Hepatocyte (in vitro differentiated cells): ENCODE data around the gene SCTR. TPM values are rescaled to one million over a fixed set of nuclear protein-coding genes. Genes with fewer than 3 reads are reported as not detected.

Source experiments
- DNase-seq: peaks from one replicate; pipeline ENCODE4 v3.0.0-alpha.2; 2016; ENCODE audit warnings: low spot score
- H2AFZ ChIP-seq: fragments of 200-600 bp; sonication (generic); 2 replicates; pipeline ENCODE4 v1.6.0; 2016; ENCODE audit warnings: antibody characterized with exemption, mild to moderate bottlenecking
- H3K27ac ChIP-seq: fragments of 200-600 bp; sonication (generic); 2 replicates; pipeline ENCODE4 v1.5.1; 2016; ENCODE audit warnings: mild to moderate bottlenecking
- H3K27me3 ChIP-seq: fragments of 200-600 bp; sonication (generic); 2 replicates; pipeline ENCODE4 v1.6.1; 2016
- H3K36me3 ChIP-seq: fragments of 200-600 bp; sonication (generic); replicated peaks from 2 replicates; pipeline ENCODE4 v1.5.1; 2016; ENCODE audit warnings: low read depth; ENCODE audit not compliant: insufficient read depth
- H3K4me1 ChIP-seq: fragments of 200-600 bp; sonication (generic); 2 replicates; pipeline ENCODE4 v1.5.1; 2016; ENCODE audit warnings: mild to moderate bottlenecking, moderate library complexity; ENCODE audit not compliant: insufficient read depth
- H3K4me2 ChIP-seq: fragments of 200-600 bp; sonication (generic); 2 replicates; pipeline ENCODE4 v1.6.0; 2016
- H3K4me3 ChIP-seq: fragments of 200-600 bp; sonication (generic); 2 replicates; pipeline ENCODE4 v1.5.1; 2016; ENCODE audit warnings: mild to moderate bottlenecking
- H3K79me2 ChIP-seq: fragments of 200-600 bp; sonication (generic); 2 replicates; pipeline ENCODE4 v1.6.0; 2017; ENCODE audit warnings: mild to moderate bottlenecking
- H3K9me2 ChIP-seq: fragments of 200-600 bp; sonication (generic); replicated peaks from 2 replicates; pipeline ENCODE4 v1.6.0; 2017; ENCODE audit warnings: mild to moderate bottlenecking; ENCODE audit not compliant: insufficient read depth
- H3K9me3 ChIP-seq: fragments of 200-600 bp; sonication (generic); 2 replicates; pipeline ENCODE4 v1.5.1; 2016; ENCODE audit warnings: low read depth, mild to moderate bottlenecking
- H4K20me1 ChIP-seq: fragments of 200-600 bp; sonication (generic); 2 replicates; pipeline ENCODE4 v1.6.0; 2016; ENCODE audit warnings: mild to moderate bottlenecking; ENCODE audit not compliant: insufficient read depth, poor library complexity, severe bottlenecking
- EZH2 ChIP-seq: fragments of 200-600 bp; sonication (generic); IDR thresholded peaks from 2 replicates; pipeline ENCODE4 v1.6.1; 2016; ENCODE audit warnings: antibody characterized with exemption, mild to moderate bottlenecking, borderline replicate concordance
- EZH2phosphoT487 ChIP-seq: fragments of 200-600 bp; sonication (generic); IDR thresholded peaks from one replicate; pipeline ENCODE4 v1.6.1; 2018; ENCODE audit warnings: antibody characterized with exemption, mild to moderate bottlenecking, low read depth, moderate library complexity; ENCODE audit not compliant: unreplicated experiment, severe bottlenecking
- WGBS: methylation state at CpG from one replicate; pipeline ENCODE4 v1.1.6; 2016; ENCODE audit warnings: low lambda C conversion rate; ENCODE audit errors: missing lambda C conversion rate; 5-methylcytosine and 5-hydroxymethylcytosine counted together
- polyA plus RNA-seq: library from polyadenylated mRNA; unstranded; fragments of >200 nt; fragmentation: Nextera tagmentation; extraction: Ambion mirVana; gene quantifications from 2 replicates; pipeline ENCODE4 v1.2.1, GENCODE V29; 2016
- total RNA-seq: library from RNA; depleted of rRNA; stranded (reverse); fragments of >200 nt; gene quantifications from 2 replicates; pipeline ENCODE4 v1.2.3, GENCODE V29; 2014
- TF ChIP-seq, protein P1 (sequence below): fragments of 200-600 bp; sonication (generic); IDR thresholded peaks from 2 replicates; pipeline ENCODE4 v1.5.1; 2016; ENCODE audit warnings: antibody characterized with exemption, mild to moderate bottlenecking; ENCODE audit not compliant: poor library complexity

Gene SCTR
- total and polyA plus RNA-seq, 2 experiments from 2014 or later: 1.7 to 4.3 TPM

GRCh38 chr2:119430023-119430498 is 94.2 kb downstream of the SCTR start:
- Histone ChIP-seq H3K9me3 (no peaks in the 10 kb centered on the region), H3K9me2 (no peaks in the 10 kb centered on the region), H3K36me3 (no peaks in the 10 kb centered on the region), H3K27ac (peak overlapping the region; percentile 99), H2AFZ (no peak overlapping the region), H3K27me3 (no peaks in the 10 kb centered on the region), H3K4me3 (no peak overlapping the region), H3K4me2 (peak overlapping the region; percentile 89), H3K79me2 (peaks cover 30% of the 10 kb centered on the region), H4K20me1 (no peaks in the 10 kb centered on the region), H3K4me1 (peaks cover 73% of the 10 kb centered on the region)
- DNase-seq: no peak
- 81% methylated on average over 5 of the region's 5 CpGs for WGBS
- TF ChIP-seq, protein P1, sequence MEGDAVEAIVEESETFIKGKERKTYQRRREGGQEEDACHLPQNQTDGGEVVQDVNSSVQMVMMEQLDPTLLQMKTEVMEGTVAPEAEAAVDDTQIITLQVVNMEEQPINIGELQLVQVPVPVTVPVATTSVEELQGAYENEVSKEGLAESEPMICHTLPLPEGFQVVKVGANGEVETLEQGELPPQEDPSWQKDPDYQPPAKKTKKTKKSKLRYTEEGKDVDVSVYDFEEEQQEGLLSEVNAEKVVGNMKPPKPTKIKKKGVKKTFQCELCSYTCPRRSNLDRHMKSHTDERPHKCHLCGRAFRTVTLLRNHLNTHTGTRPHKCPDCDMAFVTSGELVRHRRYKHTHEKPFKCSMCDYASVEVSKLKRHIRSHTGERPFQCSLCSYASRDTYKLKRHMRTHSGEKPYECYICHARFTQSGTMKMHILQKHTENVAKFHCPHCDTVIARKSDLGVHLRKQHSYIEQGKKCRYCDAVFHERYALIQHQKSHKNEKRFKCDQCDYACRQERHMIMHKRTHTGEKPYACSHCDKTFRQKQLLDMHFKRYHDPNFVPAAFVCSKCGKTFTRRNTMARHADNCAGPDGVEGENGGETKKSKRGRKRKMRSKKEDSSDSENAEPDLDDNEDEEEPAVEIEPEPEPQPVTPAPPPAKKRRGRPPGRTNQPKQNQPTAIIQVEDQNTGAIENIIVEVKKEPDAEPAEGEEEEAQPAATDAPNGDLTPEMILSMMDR: no peak
- no peak for TF ChIP-seq EZH2
- TF ChIP-seq EZH2phosphoT487: no peak

GRCh38 chr2:119429225-119429981 is 94.9 kb downstream of the SCTR start:
- Histone ChIP-seq H3K4me1 (peaks cover 73% of the 10 kb centered on the region), H2AFZ (no peak overlapping the region), H3K27me3 (no peaks in the 10 kb centered on the region), H3K79me2 (peaks cover 24% of the 10 kb centered on the region), H3K4me3 (no peak overlapping the region), H4K20me1 (no peaks in the 10 kb centered on the region), H3K4me2 (no peak overlapping the region), H3K36me3 (no peaks in the 10 kb centered on the region), H3K27ac (peak overlapping the region; percentile 99), H3K9me3 (no peaks in the 10 kb centered on the region), H3K9me2 (no peaks in the 10 kb centered on the region)
- WGBS: 72% methylated on average over 10 of the region's 10 CpGs
- DNase-seq: no peak
- TF ChIP-seq, protein P1: no peak
- TF ChIP-seq EZH2: no peak
- no peak for TF ChIP-seq EZH2phosphoT487

DNA sequence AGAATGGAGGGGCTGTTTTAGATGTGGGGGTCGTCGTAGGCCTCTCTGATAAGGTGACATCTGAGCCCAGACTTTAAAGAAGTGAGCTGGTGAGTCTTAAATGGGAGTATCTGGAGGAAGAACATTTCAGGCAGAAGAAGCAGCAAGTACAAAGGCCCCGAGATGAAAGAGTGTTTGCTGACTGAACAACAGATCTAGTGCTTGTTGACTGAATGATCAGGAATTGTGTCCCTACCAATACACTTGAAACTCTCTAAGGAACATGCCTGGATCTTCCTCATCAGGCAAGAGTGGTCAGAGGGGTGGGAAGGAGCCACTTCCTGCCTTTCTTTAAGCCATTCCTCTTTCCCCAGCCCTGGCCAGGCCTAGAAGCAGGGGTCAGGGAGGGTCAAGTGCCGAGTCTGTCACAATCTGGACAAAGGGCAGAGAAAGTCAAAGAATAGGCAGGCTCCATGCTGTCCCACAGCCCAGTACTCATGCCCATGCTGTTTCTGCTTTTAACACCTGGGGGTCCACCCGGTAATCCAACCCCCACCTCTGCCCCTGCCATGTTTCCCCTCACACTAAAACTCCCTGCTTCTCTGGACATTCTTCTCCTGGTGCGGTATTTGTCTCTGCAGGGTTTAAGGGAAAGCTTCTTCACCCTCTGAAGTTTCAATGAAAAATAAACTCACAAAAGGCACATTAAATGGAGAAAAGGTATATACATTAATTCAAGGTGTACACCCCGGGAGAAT is 95.6 kb downstream of the SCTR start:
- TF ChIP-seq, protein P1: no peak
- TF ChIP-seq EZH2 (no peak), EZH2phosphoT487 (no peak)
- Histone ChIP-seq H3K4me1 (peaks cover 75% of the 10 kb centered on the region), H3K9me2 (no peaks in the 10 kb centered on the region), H3K4me3 (no peak overlapping the region), H3K27ac (peak overlapping the region; percentile 99), H4K20me1 (no peaks in the 10 kb centered on the region), H3K79me2 (peaks cover 19% of the 10 kb centered on the region), H3K4me2 (no peak overlapping the region), H2AFZ (no peak overlapping the region), H3K9me3 (no peaks in the 10 kb centered on the region), H3K36me3 (no peaks in the 10 kb centered on the region), H3K27me3 (no peaks in the 10 kb centered on the region)
- WGBS: 73% methylated on average over 7 of the region's 7 CpGs
- DNase-seq: no peak
